ENCODE results near the gene ADM. TPM values are rescaled to one million over a fixed set of nuclear protein-coding genes. Genes with fewer than 3 reads are reported as not detected.
"Not testable (repeated sequence)": the region's sequence is repeated elsewhere in the genome, so short reads cannot be mapped to it uniquely, and the experiment has no call there.

ADM gene
- total RNA-seq = 1 to 10 TPM; 3.0 to 3.5 TPM

GRCh38 chr11:10304495-10305261, at the start of gene ADM:
ADM (plus strand) TSS chr11:10305073; CDS start chr11:10305701, 628 bp downstream.
- Mint-ChIP-seq H3K4me3 (peak within 1 kb of the TSS; percentile 89), H3K9me3 (no peaks in the 10 kb centered on the region), H3K27me3 (peaks cover 47% of the 10 kb centered on the region), H3K27ac (no peak within 1 kb of the TSS), H3K4me1 (ENCODE audit: low read depth) (peaks cover 39% of the 10 kb centered on the region), H3K36me3 (peaks cover 2% of the 10 kb centered on the region)
- ChIA-PET POLR2A (interaction anchor here (1.0 to 3.5 kb wide), 3 partner anchors 10 to 1622 kb away, joined by 3 to 18 read pairs (median 6); partner anchors contain the start of genes RPL27A and TRIM66), CTCF (interaction anchor here (0.7 to 4.7 kb wide), 18 partner anchors 8 to 691 kb away, joined by 3 to 58 read pairs (median 4); no protein-coding TSS in a partner anchor)
- intact Hi-C loops (cut with micrococcal nuclease) = loop anchor here (1.0 to 10.0 kb wide), 7 partner anchors 8 to 1620 kb away; partner anchors contain the start of genes AMPD3, RPL27A, TRIM66 and WEE1
- DNase-seq = peak; percentile 56

GRCh38 chr11:10255388-10256125, 49.3 kb upstream of the ADM start:
- intact Hi-C loops (cut with micrococcal nuclease) = no loop called here
- no peak overlapping the region for H3K4me3 Mint-ChIP-seq
- H3K36me3 Mint-ChIP-seq = no peaks in the 10 kb centered on the region
- H3K27me3 Mint-ChIP-seq = no peaks in the 10 kb centered on the region
- no peaks in the 10 kb centered on the region for H3K9me3 Mint-ChIP-seq
- ChIA-PET CTCF (no interaction called here), POLR2A (no interaction called here)
- H3K4me1 Mint-ChIP-seq (ENCODE audit: low read depth) = no peaks in the 10 kb centered on the region
- no peak for DNase-seq
- no peak overlapping the region for H3K27ac Mint-ChIP-seq

GRCh38 chr11:10257478-10257877, 47.4 kb upstream of the ADM start:
- H3K36me3 Mint-ChIP-seq = no peaks in the 10 kb centered on the region
- intact Hi-C loops (cut with micrococcal nuclease) = no loop called here
- no peaks in the 10 kb centered on the region for H3K9me3 Mint-ChIP-seq
- no peaks in the 10 kb centered on the region for H3K4me1 Mint-ChIP-seq (ENCODE audit: low read depth)
- ChIA-PET CTCF (interaction anchor here (0.6 kb wide), 1 partner anchor 285 kb away, joined by 3 read pairs; no protein-coding TSS in a partner anchor), POLR2A (interaction anchor here (0.6 kb wide), 1 partner anchor 27 kb away, joined by 3 read pairs; no protein-coding TSS in a partner anchor)
- H3K27ac Mint-ChIP-seq = no peak overlapping the region
- H3K27me3 Mint-ChIP-seq = no peaks in the 10 kb centered on the region
- no peak for DNase-seq
- no peak overlapping the region for H3K4me3 Mint-ChIP-seq

DNA sequence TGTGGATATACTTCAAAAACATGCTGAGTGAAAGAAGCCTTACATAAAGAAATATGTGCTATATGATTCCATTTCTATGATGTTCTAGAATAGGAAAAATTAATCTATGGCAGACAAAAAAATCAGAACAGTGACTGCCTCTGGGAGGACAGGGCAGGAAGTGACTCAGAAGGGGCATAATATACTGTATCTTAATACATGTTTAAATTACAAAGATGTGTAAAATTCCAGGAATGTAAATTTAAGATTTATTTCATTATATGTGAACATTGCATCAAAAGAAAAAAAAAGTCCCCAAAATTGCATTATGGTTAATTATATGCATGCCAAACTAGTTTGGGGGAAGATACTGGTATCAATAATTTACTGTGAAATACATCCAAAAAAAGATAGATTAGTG, 43.1 kb upstream of the ADM start:
- H3K4me1 Mint-ChIP-seq (ENCODE audit: low read depth) = no peaks in the 10 kb centered on the region
- H3K27me3 Mint-ChIP-seq = no peaks in the 10 kb centered on the region
- no peak for DNase-seq
- ChIA-PET CTCF (no interaction called here), POLR2A (no interaction called here)
- no peak overlapping the region for H3K27ac Mint-ChIP-seq
- H3K4me3 Mint-ChIP-seq = no peak overlapping the region
- peaks cover 5% of the 10 kb centered on the region for H3K9me3 Mint-ChIP-seq
- H3K36me3 Mint-ChIP-seq = peaks cover 2% of the 10 kb centered on the region
- intact Hi-C loops (cut with micrococcal nuclease) = no loop called here

- intact Hi-C loops (cut with micrococcal nuclease) = no loop called here
- H3K27ac Mint-ChIP-seq = no peak overlapping the region
- H3K4me3 Mint-ChIP-seq = no peak overlapping the region
- H3K27me3 Mint-ChIP-seq = no peaks in the 10 kb centered on the region
- H3K4me1 Mint-ChIP-seq (ENCODE audit: low read depth) = no peaks in the 10 kb centered on the region
- no peak for DNase-seq
- POLR2A ChIA-PET = no interaction called here
- peaks cover 5% of the 10 kb centered on the region for H3K9me3 Mint-ChIP-seq
- CTCF ChIA-PET = interaction anchor here (1.4 kb wide), 1 partner anchor 56 kb away, joined by 3 read pairs; no protein-coding TSS in a partner anchor
- peaks cover 2% of the 10 kb centered on the region for H3K36me3 Mint-ChIP-seq
Observed at GRCh38 chr11:10263929-10264328, 40.9 kb upstream of the ADM start.

DNA sequence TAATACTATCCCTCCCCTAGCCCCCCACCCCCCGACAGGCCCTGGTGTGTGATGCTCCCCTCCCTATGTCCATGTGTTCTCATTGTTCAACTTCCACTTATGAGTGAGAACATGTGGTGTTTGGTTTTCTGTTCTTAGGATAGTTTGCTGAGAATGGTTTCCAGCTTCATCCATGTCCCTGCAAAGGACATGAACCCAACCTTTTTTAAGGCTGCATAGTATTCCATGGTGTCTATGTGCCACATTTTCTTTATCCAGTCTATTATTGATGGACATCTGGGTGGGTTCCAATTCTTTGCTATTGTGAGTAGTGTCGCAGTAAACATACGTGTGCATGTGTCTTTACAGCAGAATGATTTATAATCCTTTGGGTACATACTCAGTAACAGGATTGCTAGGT, 40.2 kb upstream of the ADM start:
- H3K4me1 Mint-ChIP-seq (ENCODE audit: low read depth); CTCF ChIA-PET; POLR2A ChIA-PET: not testable (repeated sequence)

DNA sequence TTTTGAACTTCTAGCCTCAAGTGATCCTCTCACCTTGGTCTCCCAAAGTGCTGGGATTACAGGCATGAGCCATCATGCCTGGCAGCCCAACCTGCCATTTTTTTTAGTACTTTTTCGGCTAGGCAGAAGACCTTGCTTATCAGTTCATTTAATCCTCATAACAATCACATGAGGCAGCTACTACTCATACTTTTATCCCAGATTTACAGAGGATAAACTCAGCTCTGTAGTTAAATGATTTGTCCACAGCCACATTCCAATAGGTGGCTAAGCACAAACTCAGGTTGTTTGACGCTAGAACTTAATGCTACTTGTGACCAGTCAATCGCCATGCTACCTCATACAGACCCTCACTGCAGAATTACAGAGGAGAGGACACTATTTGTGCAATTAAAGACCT, 38.9 kb upstream of the ADM start:
- H3K27ac Mint-ChIP-seq = no peak overlapping the region

More for the DNA sequence above, 40.2 kb upstream of the ADM start:
- H3K27ac Mint-ChIP-seq; H3K4me3 Mint-ChIP-seq; H3K27me3 Mint-ChIP-seq; intact Hi-C loops (cut with micrococcal nuclease); H3K36me3 Mint-ChIP-seq; DNase-seq; H3K9me3 Mint-ChIP-seq: not testable (repeated sequence)

GRCh38 chr11:10267821-10268220, 37.1 kb upstream of the ADM start:
- Mint-ChIP-seq H3K27ac (no peak overlapping the region), H3K36me3 (peaks cover 2% of the 10 kb centered on the region), H3K27me3 (no peaks in the 10 kb centered on the region), H3K9me3 (peaks cover 5% of the 10 kb centered on the region), H3K4me1 (ENCODE audit: low read depth) (no peaks in the 10 kb centered on the region), H3K4me3 (no peak overlapping the region)
- CTCF ChIA-PET = no interaction called here
- intact Hi-C loops (cut with micrococcal nuclease) = no loop called here
- POLR2A ChIA-PET = no interaction called here
- no peak for DNase-seq

More for the DNA sequence above, 38.9 kb upstream of the ADM start:
- Mint-ChIP-seq H3K36me3 (peaks cover 2% of the 10 kb centered on the region), H3K27me3 (no peaks in the 10 kb centered on the region), H3K4me1 (ENCODE audit: low read depth) (no peaks in the 10 kb centered on the region), H3K4me3 (no peak overlapping the region), H3K9me3 (peaks cover 5% of the 10 kb centered on the region)
- DNase-seq = no peak
- ChIA-PET POLR2A (no interaction called here), CTCF (no interaction called here)
- intact Hi-C loops (cut with micrococcal nuclease) = no loop called here

DNA sequence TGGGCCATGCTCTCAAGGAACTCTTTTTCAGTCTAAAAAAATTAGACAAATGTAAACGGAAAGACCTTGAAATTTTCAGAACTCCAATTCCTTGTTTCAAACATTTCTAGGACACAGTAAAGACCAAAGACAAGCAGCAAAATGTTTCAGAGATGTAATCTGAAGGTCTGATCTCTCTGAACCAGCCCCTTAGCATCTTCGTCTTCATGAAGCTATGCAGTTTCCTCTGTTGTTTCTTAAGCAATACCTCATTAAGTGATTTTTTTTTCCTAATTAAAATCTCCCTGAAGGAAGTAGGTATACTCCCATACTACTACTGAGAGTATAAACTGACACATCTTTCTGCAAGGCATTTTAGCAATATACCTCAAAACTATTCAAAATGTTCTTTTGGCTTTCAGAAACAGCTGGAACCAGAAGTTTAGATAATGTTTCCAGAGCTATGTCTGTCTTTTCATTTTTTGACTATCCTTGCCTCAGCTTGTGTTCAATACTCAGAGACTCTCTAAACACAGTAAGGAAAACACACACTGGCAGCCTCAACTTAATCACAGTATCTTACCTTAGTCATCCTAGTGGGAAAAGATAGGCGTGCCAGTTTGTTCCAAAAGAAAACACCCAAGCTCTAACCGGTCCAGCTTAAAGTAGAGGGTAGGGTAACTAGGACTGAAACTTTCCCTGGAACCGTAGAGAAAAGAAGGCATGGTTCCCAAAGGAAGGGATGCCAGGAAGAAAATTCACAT, 36.0 kb upstream of the ADM start:
- CTCF ChIA-PET = interaction anchor here (0.8 to 1.8 kb wide), 3 partner anchors 60 to 98 kb away, joined by 3 to 4 read pairs (median 4); no protein-coding TSS in a partner anchor
- H3K27ac Mint-ChIP-seq = no peak overlapping the region
- peaks cover 5% of the 10 kb centered on the region for H3K9me3 Mint-ChIP-seq
- H3K36me3 Mint-ChIP-seq = peaks cover 2% of the 10 kb centered on the region
- no peaks in the 10 kb centered on the region for H3K27me3 Mint-ChIP-seq
- no peak for DNase-seq
- peaks cover 3% of the 10 kb centered on the region for H3K4me1 Mint-ChIP-seq (ENCODE audit: low read depth)
- H3K4me3 Mint-ChIP-seq = no peak overlapping the region
- POLR2A ChIA-PET = no interaction called here
- intact Hi-C loops (cut with micrococcal nuclease) = no loop called here

DNA sequence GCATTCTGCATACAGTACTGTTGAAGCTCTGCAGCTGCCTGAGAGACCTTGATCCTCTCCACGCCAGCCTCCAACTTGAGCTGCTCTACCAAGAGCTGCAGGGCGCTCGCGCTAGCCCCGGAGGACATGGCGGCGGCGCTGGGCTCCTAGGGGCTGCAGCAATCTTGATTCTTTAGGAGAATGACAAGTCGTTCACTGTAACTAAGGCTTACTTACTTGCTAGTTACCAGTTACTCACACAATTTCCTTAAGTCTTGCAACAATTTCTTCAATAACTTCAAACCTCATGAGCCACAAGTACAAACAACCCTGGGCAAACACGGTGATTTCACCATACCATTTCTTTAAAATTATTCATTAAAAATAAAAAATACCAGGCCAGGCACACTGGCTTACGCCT, 32.7 kb upstream of the ADM start:
- H3K36me3 Mint-ChIP-seq = no peaks in the 10 kb centered on the region
- CTCF ChIA-PET = interaction anchor here (1.0 kb wide), 1 partner anchor 36 kb away, joined by 4 read pairs; no protein-coding TSS in a partner anchor
- peaks cover 3% of the 10 kb centered on the region for H3K4me1 Mint-ChIP-seq (ENCODE audit: low read depth)
- H3K9me3 Mint-ChIP-seq = no peaks in the 10 kb centered on the region
- no peaks in the 10 kb centered on the region for H3K27me3 Mint-ChIP-seq
- intact Hi-C loops (cut with micrococcal nuclease) = no loop called here
- no peak overlapping the region for H3K4me3 Mint-ChIP-seq
- no peak overlapping the region for H3K27ac Mint-ChIP-seq
- no peak for DNase-seq
- POLR2A ChIA-PET = no interaction called here

- intact Hi-C loops (cut with micrococcal nuclease) = no loop called here
- Mint-ChIP-seq H3K27me3 (no peaks in the 10 kb centered on the region), H3K9me3 (no peaks in the 10 kb centered on the region), H3K4me3 (no peak overlapping the region), H3K27ac (no peak overlapping the region), H3K4me1 (ENCODE audit: low read depth) (peaks cover 3% of the 10 kb centered on the region), H3K36me3 (no peaks in the 10 kb centered on the region)
- POLR2A ChIA-PET = no interaction called here
- no peak for DNase-seq
- CTCF ChIA-PET = interaction anchor here (0.9 kb wide), 1 partner anchor 66 kb away, joined by 3 read pairs; no protein-coding TSS in a partner anchor
Observed at GRCh38 chr11:10273738-10274137, 31.1 kb upstream of the ADM start.

DNA sequence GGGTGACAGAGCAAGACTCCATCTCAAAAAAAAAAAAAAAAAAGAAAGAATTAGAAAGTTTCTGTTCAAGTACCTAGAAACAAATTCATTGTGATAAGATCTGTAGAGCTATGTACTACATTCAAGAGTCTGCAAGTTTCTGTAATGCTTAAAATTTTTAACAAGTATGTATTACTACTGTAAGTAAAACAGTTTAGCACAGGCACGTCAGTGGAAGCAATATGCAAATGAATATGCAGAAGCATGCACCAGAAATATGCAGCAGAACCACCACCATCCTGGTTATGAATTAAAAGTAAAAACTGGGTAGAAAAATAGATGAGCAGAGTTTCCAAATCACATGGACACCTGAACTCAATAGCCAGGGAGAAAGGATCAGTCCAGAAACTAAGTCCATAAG, 30.1 kb upstream of the ADM start:
- Mint-ChIP-seq H3K4me3 (no peak overlapping the region), H3K27ac (no peak overlapping the region), H3K36me3 (no peaks in the 10 kb centered on the region), H3K27me3 (no peaks in the 10 kb centered on the region), H3K9me3 (no peaks in the 10 kb centered on the region), H3K4me1 (ENCODE audit: low read depth) (peaks cover 3% of the 10 kb centered on the region)
- intact Hi-C loops (cut with micrococcal nuclease) = no loop called here
- DNase-seq = no peak
- ChIA-PET POLR2A (no interaction called here), CTCF (no interaction called here)
